ENCODE results near the gene PXN. TPM values are rescaled to one million over a fixed set of nuclear protein-coding genes. Genes with fewer than 3 reads are reported as not detected.

The PXN gene
- total and polyA plus RNA-seq, 5 donors = 67.8 to 89.8 (median 79.3) TPM

- Histone ChIP-seq H3K27ac (ENCODE audit: low read length) (no peak overlapping the region), H3K4me3 (ENCODE audit: low read length) (no peak overlapping the region), H3K9me3 (ENCODE audit: control insufficient read depth, low read length) (no peaks in the 10 kb centered on the region), H3K27me3 (ENCODE audit: control insufficient read depth, insufficient read depth) (no peaks in the 10 kb centered on the region), H3K4me1 (ENCODE audit: control insufficient read depth, insufficient read depth, low read length) (peaks cover 3% of the 10 kb centered on the region)
- DNase-seq = no peak
- intact Hi-C loops (cut with DNase I) = no loop called here
- ATAC-seq = no peak
- WGBS = 86% methylated on average over 8 of the region's 8 CpGs
Measured at GRCh38 chr12:120181991-120182631, 83.4 kb downstream of the PXN start.

GRCh38 chr12:120180975-120181374 is 84.6 kb downstream of the PXN start:
- H3K27ac ChIP-seq (ENCODE audit: low read length) = no peak overlapping the region
- H3K4me3 ChIP-seq (ENCODE audit: low read length) = no peak overlapping the region
- no peak for ATAC-seq
- peaks cover 3% of the 10 kb centered on the region for H3K4me1 ChIP-seq (ENCODE audit: control insufficient read depth, insufficient read depth, low read length)
- H3K9me3 ChIP-seq (ENCODE audit: control insufficient read depth, low read length) = no peaks in the 10 kb centered on the region
- intact Hi-C loops (cut with DNase I) = no loop called here
- DNase-seq = no peak
- no peaks in the 10 kb centered on the region for H3K27me3 ChIP-seq (ENCODE audit: control insufficient read depth, insufficient read depth)
- WGBS = 93% methylated on average over 7 of the region's 7 CpGs

GRCh38 chr12:120175537-120175936 is 90.0 kb downstream of the PXN start:
- DNase-seq (no peak), ATAC-seq (no peak)
- WGBS = 91% methylated on average over 11 of the region's 11 CpGs
- intact Hi-C loops (cut with DNase I) = no loop called here
- Histone ChIP-seq H3K27me3 (ENCODE audit: control insufficient read depth, insufficient read depth) (no peaks in the 10 kb centered on the region), H3K4me3 (ENCODE audit: low read length) (no peak overlapping the region), H3K9me3 (ENCODE audit: control insufficient read depth, low read length) (no peaks in the 10 kb centered on the region), H3K27ac (ENCODE audit: low read length) (no peak overlapping the region), H3K4me1 (ENCODE audit: control insufficient read depth, insufficient read depth, low read length) (no peaks in the 10 kb centered on the region)

- 86% methylated on average over 5 of the region's 5 CpGs for WGBS
Measured at GRCh38 chr12:120175062-120175461, 90.5 kb downstream of the PXN start.

GRCh38 chr12:120172053-120172452 is 93.5 kb downstream of the PXN start:
- ATAC-seq (no peak), DNase-seq (no peak)
- H3K27me3 ChIP-seq (ENCODE audit: control insufficient read depth, insufficient read depth) = no peaks in the 10 kb centered on the region
- H3K4me3 ChIP-seq (ENCODE audit: low read length) = no peak overlapping the region
- no peaks in the 10 kb centered on the region for H3K9me3 ChIP-seq (ENCODE audit: control insufficient read depth, low read length)
- H3K4me1 ChIP-seq (ENCODE audit: control insufficient read depth, insufficient read depth, low read length) = no peaks in the 10 kb centered on the region
- intact Hi-C loops (cut with DNase I) = no loop called here
- H3K27ac ChIP-seq (ENCODE audit: low read length) = no peak overlapping the region
- 95% methylated on average over 3 of the region's 3 CpGs for WGBS

More at GRCh38 chr12:120175062-120175461, 90.5 kb downstream of the PXN start:
- H3K27me3 ChIP-seq (ENCODE audit: control insufficient read depth, insufficient read depth) = no peaks in the 10 kb centered on the region
- no peak overlapping the region for H3K27ac ChIP-seq (ENCODE audit: low read length)
- no peak for DNase-seq
- no peak for ATAC-seq
- H3K9me3 ChIP-seq (ENCODE audit: control insufficient read depth, low read length) = no peaks in the 10 kb centered on the region
- no peaks in the 10 kb centered on the region for H3K4me1 ChIP-seq (ENCODE audit: control insufficient read depth, insufficient read depth, low read length)
- intact Hi-C loops (cut with DNase I) = no loop called here
- H3K4me3 ChIP-seq (ENCODE audit: low read length) = no peak overlapping the region

GRCh38 chr12:120170631-120171030 is 94.9 kb downstream of the PXN start:
- ATAC-seq (no peak), DNase-seq (no peak)
- intact Hi-C loops (cut with DNase I) = no loop called here

DNA sequence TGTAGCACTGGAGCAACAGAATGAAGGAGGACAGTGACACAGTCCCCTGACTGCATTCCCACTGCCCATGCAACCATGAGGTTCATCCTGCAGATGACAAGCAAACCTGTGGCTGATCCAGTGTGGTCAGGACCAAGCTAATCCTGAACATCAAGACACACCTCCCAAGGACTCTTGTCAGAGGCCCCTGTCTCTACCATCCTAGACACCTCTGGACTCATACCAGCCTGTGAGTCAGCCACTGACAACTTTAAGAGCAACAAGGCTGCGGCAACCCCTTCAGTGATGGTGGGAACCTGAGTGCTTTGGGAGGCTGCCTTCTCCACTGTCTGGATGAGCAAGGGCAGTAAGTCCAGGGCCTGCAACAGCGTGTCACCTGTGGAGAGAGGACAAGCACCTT is 95.6 kb downstream of the PXN start:
- no peak overlapping the region for H3K4me3 ChIP-seq (ENCODE audit: low read length)
- H3K9me3 ChIP-seq (ENCODE audit: control insufficient read depth, low read length) = no peaks in the 10 kb centered on the region
- intact Hi-C loops (cut with DNase I) = no loop called here
- ATAC-seq (no peak), DNase-seq (no peak)
- no peaks in the 10 kb centered on the region for H3K27me3 ChIP-seq (ENCODE audit: control insufficient read depth, insufficient read depth)
- H3K27ac ChIP-seq (ENCODE audit: low read length) = no peak overlapping the region
- no peaks in the 10 kb centered on the region for H3K4me1 ChIP-seq (ENCODE audit: control insufficient read depth, insufficient read depth, low read length)
- WGBS = 86% methylated on average over 2 of the region's 2 CpGs

More at GRCh38 chr12:120170631-120171030, 94.9 kb downstream of the PXN start:
- H3K9me3 ChIP-seq (ENCODE audit: control insufficient read depth, low read length) = no peaks in the 10 kb centered on the region
- H3K27ac ChIP-seq (ENCODE audit: low read length) = no peak overlapping the region
- 90% methylated on average over 7 of the region's 7 CpGs for WGBS
- H3K4me1 ChIP-seq (ENCODE audit: control insufficient read depth, insufficient read depth, low read length) = no peaks in the 10 kb centered on the region
- no peak overlapping the region for H3K4me3 ChIP-seq (ENCODE audit: low read length)
- H3K27me3 ChIP-seq (ENCODE audit: control insufficient read depth, insufficient read depth) = no peaks in the 10 kb centered on the region

GRCh38 chr12:120168337-120168736 is 97.2 kb downstream of the PXN start:
- ATAC-seq (no peak), DNase-seq (no peak)
- no peaks in the 10 kb centered on the region for H3K4me1 ChIP-seq (ENCODE audit: control insufficient read depth, insufficient read depth, low read length)
- H3K4me3 ChIP-seq (ENCODE audit: low read length) = no peak overlapping the region
- WGBS = 95% methylated on average over 4 of the region's 4 CpGs
- intact Hi-C loops (cut with DNase I) = no loop called here
- no peak overlapping the region for H3K27ac ChIP-seq (ENCODE audit: low read length)
- H3K27me3 ChIP-seq (ENCODE audit: control insufficient read depth, insufficient read depth) = no peaks in the 10 kb centered on the region
- no peaks in the 10 kb centered on the region for H3K9me3 ChIP-seq (ENCODE audit: control insufficient read depth, low read length)

- H3K4me1 ChIP-seq (ENCODE audit: control insufficient read depth, insufficient read depth, low read length) = no peaks in the 10 kb centered on the region
Measured at GRCh38 chr12:120167529-120168095, 97.9 kb downstream of the PXN start.

GRCh38 chr12:120164293-120164692 is 101.2 kb downstream of the PXN start:
- no peak for ATAC-seq
- H3K27ac ChIP-seq (ENCODE audit: low read length) = no peak overlapping the region
- no peak overlapping the region for H3K4me3 ChIP-seq (ENCODE audit: low read length)
- intact Hi-C loops (cut with DNase I) = no loop called here
- no peak for DNase-seq
- 93% methylated on average over 11 of the region's 11 CpGs for WGBS
- H3K27me3 ChIP-seq (ENCODE audit: control insufficient read depth, insufficient read depth) = no peaks in the 10 kb centered on the region
- H3K9me3 ChIP-seq (ENCODE audit: control insufficient read depth, low read length) = no peaks in the 10 kb centered on the region
- no peaks in the 10 kb centered on the region for H3K4me1 ChIP-seq (ENCODE audit: control insufficient read depth, insufficient read depth, low read length)

More at GRCh38 chr12:120167529-120168095, 97.9 kb downstream of the PXN start:
- ATAC-seq (no peak), DNase-seq (no peak)
- H3K27me3 ChIP-seq (ENCODE audit: control insufficient read depth, insufficient read depth) = no peaks in the 10 kb centered on the region
- 88% methylated on average over 6 of the region's 6 CpGs for whole genome bisulfite sequencing
- intact Hi-C loops (cut with DNase I) = no loop called here
- H3K4me3 ChIP-seq (ENCODE audit: low read length) = no peak overlapping the region
- H3K27ac ChIP-seq (ENCODE audit: low read length) = no peak overlapping the region
- no peaks in the 10 kb centered on the region for H3K9me3 ChIP-seq (ENCODE audit: control insufficient read depth, low read length)

- DNase-seq = no peak
- 83% methylated on average over 8 of the region's 8 CpGs for WGBS
Measured at GRCh38 chr12:120162763-120163162, 102.8 kb downstream of the PXN start.

More at GRCh38 chr12:120162763-120163162, 102.8 kb downstream of the PXN start:
- H3K9me3 ChIP-seq (ENCODE audit: control insufficient read depth, low read length) = no peaks in the 10 kb centered on the region
- H3K27ac ChIP-seq (ENCODE audit: low read length) = no peak overlapping the region
- intact Hi-C loops (cut with DNase I) = no loop called here
- no peak for ATAC-seq
- no peaks in the 10 kb centered on the region for H3K4me1 ChIP-seq (ENCODE audit: control insufficient read depth, insufficient read depth, low read length)
- no peak overlapping the region for H3K4me3 ChIP-seq (ENCODE audit: low read length)
- no peaks in the 10 kb centered on the region for H3K27me3 ChIP-seq (ENCODE audit: control insufficient read depth, insufficient read depth)

Data from right cardiac atrium (tissue), 5 donors.